Activated CD8-positive, alpha-beta memory T cell treated with anti-CD3 and anti-CD28 coated beads for 24 hours (primary cell): ENCODE results near the gene FRY.

Source experiments
- DNase-seq: peaks from one replicate; pipeline ENCODE4 v3.0.0-alpha.2; 2020

The FRY gene

DNA sequence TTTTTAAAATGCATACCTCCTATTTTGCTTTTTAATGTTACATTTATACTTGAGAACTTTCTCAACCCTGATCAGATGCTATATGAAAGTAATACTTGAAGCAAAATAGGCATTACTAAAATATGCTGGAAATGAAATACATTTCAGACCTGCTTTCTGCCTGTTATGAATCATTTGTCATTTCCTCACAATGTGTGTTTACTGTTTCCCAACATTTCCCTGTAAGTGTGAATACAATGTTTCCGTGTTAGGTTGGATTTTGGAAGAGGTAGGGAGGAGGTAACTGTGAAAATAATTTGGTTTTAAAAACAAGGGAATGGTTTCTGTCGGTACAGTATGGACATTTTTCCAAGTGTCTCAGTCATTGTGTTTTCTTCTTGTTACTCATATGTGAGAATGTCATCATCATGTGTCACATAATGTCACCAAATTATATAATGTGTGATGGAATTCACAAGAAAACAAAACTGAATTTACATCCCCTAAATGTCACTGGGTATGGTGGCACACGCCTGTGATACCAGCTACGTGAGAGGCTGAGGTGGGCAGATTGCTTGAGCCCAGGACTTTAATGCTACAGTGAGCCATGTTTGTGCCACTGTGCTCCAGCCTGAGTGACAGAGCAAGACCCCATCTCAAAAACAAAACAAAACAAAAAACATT, 240.6 kb downstream of the FRY start:
- no peak for DNase-seq

DNA sequence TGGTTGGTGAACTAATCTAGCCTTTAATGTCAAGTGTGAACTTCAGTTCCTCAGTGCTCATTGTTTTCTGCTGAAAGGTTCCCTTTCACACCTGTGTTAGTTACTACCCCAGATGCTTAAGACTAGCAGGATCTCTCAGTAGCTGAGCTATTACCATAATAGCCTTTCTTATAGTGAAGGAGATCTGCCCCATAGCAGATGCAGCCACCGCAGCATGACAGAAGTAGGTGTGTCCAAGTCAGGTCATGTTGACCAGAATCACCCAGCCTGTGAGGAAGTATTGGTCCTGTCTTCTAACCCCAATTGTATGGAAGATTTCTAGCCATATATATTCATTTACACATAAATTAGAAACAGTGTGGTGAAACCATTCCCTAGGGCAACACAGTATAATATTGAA, 246.3 kb downstream of the FRY start:
- no peak for DNase-seq

DNA sequence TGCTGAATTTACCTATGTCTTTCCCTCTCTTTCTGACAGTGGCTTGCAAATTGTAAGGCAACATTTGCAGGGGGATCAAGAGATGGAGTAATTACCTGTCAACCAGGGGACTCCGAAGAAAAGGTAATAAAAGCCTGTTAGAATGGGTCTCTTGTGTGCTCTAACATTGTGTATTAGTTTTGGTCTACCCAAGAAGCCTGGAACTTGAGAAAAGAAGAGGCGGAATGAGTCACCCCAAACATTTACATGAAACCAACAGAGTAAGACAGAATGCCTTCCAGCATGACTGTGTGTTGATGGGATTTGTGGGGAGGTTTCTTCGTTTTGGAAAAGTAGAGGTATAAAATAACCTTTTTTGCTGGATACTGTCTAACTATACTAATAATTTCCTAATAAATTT, 246.9 kb downstream of the FRY start:
- no peak for DNase-seq

DNA sequence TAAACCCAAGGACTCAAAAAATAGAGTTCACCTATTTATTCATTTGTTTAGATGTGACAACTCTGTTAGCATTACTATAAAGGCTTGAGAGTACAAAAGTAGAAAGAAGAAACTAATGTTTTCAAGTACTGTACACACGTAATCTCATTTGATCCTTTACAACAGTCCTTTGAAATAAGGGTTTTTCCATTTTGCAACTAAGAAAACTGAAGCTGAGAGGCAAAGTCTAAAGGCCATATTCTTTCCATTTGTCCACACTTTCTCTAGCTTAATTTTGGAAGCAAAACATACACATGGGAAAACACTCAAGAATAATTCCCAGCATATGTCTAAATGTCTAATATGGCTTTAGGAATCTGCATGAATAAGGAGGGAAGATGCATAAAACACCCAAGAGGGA, 249.5 kb downstream of the FRY start:
- DNase-seq: no peak

DNA sequence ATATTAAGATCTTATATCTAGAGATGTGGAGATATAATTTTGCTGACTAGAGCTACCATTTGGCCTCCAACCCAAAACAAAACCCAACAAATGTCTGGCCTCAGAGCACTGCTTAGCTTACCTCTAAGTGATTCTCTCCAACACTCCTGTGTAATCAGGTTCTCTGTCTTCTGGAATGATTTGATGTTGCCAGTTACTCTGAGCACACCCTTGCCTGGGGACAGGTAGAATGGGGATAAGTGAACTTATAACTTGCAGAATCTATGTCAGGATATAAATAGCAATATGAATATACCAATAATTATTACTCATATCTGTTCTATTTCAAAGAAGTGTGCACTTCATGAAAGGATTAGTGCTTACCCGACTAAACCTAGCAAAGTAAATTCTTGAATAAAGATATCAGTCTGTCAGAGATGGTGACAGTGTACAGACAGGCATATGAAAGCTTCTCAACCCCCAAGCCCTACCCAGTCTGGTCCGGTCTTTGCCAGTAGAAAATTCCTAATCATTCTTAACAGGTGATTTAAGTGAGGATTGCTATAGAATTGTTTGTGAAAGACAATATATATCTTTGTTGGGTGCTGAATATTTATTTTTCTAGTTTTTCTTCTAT, 250.6 kb downstream of the FRY start:
- DNase-seq: no peak

DNA sequence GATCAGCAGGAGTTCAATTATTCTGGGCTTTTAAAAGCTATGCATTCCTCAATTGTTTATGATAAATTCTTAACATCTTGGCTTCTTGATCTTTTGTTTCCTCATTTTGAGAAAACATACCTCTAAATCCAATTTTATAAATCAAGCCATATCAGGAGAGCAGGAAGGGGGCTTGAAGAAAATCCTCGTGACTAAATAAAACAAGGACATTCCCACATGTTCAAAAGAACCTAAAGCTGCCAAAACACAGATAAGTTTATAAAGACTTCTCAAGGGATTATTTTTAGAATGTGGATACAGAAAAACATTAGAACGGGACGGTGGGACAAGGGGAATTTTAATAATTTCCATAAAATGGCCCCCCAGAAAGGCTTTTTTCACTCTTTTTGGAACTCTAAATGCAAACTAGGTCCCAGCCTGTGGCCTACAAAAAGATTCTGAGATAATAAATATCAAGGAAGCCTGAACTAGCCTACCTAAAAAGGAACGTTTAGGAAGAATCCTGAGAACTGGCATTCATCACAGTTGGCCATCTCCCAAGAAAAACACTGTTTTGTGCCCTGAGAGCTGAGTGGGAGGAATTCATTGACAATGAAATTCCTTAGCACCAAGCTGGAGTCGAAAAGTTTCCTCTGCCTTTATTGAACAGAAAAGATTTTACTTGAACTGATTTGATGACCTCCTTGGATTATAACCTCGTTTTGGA, 253.5 kb downstream of the FRY start:
- DNase-seq: no peak

DNA sequence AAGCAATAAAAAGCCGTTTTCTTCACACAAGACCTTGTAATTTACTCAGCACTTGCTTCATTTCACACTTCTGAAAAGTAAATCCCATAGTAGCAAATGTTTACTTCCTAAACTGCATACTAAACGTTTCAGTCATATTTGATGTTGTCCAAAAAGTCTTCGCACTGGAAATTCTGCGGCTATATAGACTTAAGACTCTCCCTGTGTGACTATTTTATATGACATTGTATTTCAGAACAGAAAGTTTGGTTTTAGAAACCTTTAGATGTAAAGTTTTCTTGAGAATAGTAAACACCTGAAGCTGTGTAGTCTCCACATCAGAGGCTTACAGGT, 254.0 kb downstream of the FRY start:
- DNase-seq: no peak

DNA sequence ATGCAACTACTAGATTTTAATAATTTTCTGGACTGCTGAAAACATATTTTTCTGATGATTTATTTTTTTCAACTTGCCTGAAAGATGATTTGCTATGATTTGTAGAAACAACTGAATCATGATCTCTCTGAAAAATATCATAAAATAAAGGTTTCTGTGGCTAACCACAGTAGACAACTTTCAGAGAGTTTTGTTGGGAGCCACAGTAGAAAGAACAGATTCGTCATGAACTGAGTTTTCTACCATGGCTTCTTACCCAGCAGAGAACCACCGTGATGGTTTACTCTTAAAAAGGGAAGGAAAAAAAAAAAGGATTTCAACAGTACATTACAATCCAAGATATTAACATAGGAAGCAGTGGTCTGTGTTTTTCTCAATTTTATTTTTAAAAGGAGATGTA, 265.6 kb downstream of the FRY start:
- no peak for DNase-seq

DNA sequence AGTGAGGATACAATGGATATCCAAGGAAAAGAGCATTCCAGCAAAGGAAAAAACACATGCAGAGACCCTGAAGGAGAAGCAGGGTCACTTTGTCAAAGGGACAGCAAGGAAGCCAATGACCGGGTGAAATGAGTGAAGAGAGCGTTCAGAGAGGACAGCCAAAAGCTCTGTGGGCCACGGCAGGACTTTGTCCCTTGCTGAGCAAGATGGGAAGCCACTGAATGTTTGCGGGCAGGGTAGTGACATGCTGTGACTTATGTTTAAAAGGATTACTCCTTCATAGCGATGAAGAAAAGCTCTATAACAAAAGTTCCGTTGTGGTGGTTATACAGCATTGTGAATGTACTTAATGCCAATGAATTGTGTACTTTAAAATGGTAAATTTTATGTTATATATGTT, 267.1 kb downstream of the FRY start:
- DNase-seq: no peak

DNA sequence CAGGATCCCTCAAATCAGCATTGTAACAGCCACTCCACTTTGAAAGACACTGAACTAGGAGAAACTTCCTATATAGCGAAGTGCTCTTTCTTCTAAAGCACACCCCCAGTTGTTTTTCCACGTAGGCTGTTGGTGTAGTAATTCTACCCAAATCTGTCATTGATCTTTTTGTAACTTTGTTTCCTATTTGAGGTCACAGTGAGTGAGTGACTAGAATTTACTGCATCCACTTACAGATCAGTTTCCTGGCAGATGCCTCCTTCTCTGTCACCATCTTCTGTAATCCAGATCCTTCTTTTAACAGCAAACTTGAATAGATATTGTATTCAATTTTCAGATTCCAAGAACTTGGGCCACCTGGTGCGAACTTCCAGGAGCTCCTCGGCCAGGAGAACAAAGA, 268.3 kb downstream of the FRY start:
- DNase-seq: no peak

DNA sequence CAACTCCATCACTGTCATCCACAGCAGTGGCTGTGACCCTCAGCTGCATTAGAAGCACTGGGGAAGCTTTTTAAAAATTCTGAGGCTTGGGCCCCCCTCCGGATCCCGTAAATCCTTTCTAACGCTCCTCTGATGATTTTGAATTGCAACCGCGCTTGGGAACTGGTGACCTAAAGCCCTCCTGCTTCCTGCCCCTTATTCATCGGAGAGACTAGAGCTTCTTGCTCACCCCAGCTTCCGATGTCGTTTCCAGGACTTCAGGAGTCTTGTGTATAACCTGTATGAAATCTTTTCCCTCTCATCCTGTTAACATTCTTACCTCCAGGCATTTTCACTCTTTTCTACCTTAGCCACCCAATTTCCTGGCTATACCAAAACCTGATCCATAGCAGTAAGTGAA, 268.8 kb downstream of the FRY start:
- no peak for DNase-seq

DNA sequence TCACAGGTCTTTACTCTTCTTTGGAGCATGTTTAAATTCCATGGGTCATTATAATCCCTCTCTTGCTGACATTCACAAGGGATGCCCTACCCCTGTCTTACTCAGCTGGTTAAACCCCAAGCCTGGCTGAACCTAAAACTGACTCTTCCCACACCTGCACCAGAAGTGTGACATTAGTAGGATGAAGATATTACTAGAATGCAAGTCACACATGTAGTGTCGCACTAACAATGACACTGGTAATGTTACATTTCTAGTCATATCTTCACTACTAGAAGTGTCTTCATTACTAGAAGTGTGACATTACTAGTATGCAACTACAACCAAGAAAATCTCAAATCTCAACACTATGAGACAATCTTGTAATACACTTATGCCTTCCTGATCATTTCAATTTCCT, 269.3 kb downstream of the FRY start:
- DNase-seq: no peak

DNA sequence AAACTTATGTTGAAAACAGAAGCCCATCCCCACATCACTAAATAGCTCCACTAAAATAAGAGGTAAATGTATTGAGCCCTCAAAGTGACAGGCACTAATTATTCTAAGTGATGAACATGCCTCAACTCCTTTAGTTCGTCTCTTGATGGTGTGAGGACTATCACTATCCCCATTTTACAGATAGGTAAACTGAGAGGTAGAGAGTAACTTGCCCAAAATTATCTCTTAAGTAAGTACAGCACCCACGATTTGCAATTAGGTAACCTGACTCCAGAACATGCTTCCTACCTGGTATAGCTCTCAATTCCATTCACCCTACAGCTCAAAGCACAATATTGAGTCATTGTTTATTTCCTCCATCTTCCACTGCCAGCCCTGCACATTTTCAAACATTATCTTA, 270.9 kb downstream of the FRY start:
- DNase-seq: no peak

DNA sequence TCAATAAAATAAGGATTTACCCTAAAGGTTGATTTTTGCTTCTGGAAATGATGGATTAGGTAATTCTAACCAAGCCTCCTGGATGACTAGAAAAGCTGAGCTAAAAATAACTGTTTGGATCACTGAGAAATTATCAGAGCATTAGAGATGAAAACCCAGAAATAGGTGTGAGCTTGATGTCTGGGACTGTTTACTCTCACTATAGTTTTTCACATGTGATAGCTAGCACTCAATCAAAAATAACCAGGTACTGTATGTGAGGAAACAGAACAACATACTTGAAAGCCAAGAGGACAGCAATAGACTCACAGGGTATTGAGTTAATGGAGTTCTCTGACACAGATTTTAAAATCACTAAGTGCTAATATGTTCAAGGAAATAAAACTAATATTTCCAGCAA, 274.1 kb downstream of the FRY start:
- DNase-seq: no peak

DNA sequence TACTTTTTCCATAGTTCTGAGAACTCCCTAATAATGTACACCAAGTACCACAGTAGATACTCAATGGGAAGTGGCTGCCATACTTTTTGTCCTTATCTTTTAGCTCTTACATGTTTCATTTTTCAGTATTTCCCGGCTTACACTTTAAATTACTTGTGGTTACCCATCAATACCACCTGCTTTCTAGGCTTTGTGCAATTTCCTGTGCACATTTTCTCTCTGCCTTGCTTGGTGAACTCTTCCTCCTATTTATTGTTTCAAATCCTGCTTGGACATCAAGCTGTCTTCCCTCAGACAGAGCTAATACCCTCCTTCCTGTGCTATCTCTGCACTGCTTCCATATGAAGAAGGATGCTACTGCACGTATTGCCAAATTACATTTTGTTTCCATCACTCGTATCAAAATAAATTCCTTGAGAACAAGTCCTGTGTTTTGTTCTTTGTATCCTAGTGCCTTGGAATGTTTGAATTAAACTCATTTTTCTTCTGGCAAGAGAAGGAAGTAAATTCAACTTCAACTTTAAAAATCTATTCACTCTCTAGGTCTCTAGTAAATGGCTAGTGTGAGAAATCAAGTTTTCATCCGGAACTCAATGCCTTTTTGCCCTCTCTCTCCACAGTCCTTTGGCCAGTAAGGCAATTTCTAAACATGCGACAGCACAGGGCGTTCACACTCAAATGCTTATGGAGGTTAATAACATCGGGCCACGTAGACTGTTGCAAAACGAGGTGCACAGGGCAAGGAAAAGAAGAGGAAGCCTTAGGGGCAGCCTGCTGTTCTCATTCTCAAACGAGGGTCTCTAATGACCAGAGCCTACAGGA, 277.9 kb downstream of the FRY start:
- DNase-seq: no peak

DNA sequence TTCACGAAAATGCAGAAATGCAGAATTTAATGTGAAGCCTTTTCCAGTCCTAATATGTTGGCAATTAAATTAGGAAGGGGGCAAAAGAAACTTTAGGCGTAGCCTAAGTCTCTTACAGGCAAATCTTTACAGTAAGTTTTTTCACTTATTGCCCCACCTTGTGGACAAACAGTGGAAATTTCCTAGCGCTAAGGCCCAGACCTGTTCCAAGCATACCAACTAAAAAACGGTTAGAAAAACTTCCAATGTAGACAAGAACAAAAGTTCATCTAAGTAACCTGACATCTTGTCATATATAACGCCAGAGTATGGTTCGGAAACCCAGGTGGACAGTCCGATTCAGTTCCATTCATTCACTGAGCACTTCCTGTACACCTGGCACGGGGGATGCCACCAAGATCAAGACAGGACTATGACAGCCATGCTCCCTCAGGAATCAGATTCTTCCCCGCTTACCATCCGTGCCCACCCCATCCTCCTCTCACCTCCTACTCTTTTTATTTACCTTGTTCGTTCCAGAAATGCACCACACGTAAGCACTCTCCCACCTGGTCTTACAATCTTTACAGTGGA, 278.6 kb downstream of the FRY start:
- no peak for DNase-seq

DNA sequence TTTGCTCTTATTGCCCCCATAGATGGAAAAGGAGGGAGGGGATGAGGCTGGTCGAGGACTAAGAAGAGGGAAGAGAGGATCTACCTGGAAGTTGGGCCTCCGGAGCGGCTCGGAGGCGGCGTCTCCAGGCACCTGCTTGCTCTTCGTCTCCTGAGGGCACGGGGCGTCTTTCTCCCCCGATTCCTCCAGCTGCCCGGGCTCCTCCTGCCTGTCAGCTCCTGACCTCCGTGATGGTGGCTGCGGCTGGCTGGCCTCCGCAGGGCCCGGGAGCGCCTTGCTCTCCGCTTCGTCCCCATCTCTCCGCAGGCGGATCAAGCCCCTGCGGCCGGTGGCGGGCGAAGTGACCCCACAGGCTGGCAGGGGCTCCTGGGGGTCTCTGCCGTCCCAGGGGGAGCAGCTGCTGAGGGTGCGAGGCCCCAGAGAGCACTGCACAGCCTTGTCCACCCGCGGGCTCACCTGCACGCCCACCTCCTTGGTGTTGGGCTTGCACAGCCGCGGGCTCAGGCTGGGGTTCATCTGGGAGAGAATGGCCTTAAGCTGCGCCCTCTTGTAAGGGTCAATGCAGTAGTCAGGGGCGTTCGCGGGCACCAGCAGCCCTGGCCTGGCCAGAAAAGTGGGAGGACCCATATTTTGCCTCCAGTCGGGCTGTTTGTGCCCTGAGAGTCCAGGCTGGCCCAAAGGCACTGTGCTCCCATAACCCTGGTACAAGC, 279.8 kb downstream of the FRY start:
- DNase-seq: no peak

DNA sequence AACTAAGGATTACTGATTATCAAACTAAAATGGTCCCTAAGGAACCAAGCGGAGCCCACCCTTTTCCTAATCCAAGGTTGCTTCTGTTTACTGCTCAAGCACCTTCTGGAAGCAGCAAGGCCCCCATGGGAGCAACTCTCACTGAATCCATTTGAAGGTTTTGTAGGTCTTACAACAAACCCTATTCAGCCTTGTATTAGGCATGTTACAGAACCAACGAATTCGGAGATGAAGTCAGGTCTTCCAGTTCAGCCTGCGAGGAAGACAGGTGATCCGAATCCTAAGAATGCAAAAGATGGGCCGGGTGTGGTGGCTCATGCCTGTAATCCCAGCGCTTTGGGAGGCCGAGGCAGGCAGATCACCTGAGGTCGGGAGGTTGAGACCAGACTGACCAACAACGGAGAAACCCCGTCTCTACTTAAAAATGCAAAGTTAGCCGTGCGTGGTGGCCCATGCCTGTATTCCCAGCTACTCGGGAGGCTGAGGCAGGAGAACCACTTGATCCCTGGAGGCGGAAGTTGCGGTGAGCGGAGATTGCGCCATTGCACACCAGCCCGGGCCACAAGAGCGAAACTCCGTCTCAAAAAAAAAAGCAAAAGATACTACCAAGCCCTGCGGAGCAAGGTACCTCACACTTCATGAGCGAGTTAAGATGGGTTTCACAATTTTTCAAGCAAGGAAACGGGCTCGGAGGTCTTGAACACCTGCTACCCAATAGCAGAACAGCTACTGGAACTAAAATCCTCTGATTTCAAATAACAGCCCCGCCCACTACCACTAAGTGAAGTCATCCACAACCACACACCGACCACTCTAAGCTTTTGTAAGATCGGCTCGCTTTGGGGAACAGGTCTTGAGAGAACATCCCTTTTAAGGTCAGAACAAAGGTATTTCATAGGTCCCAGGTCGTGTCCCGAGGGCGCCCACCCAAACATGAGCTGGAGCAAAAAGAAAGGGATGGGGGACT, 283.0 kb downstream of the FRY start:
- no peak for DNase-seq

DNA sequence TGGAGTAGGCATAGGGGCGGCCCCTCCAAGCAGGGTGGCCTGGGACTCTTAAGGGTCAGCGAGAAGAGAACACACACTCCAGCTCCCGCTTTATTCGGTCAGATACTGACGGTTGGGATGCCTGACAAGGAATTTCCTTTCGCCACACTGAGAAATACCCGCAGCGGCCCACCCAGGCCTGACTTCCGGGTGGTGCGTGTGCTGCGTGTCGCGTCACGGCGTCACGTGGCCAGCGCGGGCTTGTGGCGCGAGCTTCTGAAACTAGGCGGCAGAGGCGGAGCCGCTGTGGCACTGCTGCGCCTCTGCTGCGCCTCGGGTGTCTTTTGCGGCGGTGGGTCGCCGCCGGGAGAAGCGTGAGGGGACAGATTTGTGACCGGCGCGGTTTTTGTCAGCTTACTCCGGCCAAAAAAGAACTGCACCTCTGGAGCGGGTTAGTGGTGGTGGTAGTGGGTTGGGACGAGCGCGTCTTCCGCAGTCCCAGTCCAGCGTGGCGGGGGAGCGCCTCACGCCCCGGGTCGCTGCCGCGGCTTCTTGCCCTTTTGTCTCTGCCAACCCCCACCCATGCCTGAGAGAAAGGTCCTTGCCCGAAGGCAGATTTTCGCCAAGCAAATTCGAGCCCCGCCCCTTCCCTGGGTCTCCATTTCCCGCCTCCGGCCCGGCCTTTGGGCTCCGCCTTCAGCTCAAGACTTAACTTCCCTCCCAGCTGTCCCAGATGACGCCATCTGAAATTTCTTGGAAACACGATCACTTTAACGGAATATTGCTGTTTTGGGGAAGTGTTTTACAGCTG, 283.9 kb downstream of the FRY start, which contains the start of the genes BRCA2 and ZAR1L:
TSS of gene BRCA2 (plus strand) at position 271 of the 790 bp plus-strand sequence. CDS start 953 bp downstream, outside the sequence.
TSS of gene ZAR1L (minus strand) at position 126 of the 790 bp plus-strand sequence. CDS start 3,438 bp downstream, outside the sequence.
- DNase-seq: peak; percentile 92

DNA sequence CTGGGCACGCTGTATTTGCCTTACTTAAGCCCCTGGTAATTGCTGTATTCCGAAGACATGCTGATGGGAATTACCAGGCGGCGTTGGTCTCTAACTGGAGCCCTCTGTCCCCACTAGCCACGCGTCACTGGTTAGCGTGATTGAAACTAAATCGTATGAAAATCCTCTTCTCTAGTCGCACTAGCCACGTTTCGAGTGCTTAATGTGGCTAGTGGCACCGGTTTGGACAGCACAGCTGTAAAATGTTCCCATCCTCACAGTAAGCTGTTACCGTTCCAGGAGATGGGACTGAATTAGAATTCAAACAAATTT, 284.4 kb downstream of the FRY start:
- DNase-seq: no peak

DNA sequence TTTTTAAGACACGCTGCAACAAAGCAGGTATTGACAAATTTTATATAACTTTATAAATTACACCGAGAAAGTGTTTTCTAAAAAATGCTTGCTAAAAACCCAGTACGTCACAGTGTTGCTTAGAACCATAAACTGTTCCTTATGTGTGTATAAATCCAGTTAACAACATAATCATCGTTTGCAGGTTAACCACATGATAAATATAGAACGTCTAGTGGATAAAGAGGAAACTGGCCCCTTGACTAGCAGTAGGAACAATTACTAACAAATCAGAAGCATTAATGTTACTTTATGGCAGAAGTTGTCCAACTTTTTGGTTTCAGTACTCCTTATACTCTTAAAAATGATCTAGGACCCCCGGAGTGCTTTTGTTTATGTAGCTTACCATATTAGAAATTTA, 284.9 kb downstream of the FRY start:
- DNase-seq: no peak
